Measurements from ENCODE around the gene WWOX.

- TF ChIP-seq POLR2AphosphoS5 (IDR thresholded peaks at IDR 0.05; ENCODE audit: borderline replicate concordance, low read depth, low read length) (no peak), EZH2 (IDR thresholded peaks at IDR 0.05) (no peak)
Observed at GRCh38 chr16:78894886-78895285, 795.4 kb downstream of the WWOX start.

Data from SK-N-MC (cell line).